HT1080 (cell line): ENCODE measurements around the gene GADD45A. TPM values are rescaled to one million over a fixed set of nuclear protein-coding genes. Genes with fewer than 3 reads are reported as not detected.
"Not testable (repeated sequence)": the region's sequence is repeated elsewhere in the genome, so short reads cannot be mapped to it uniquely, and the experiment has no call there.

Experiments
- DNase-seq: peaks from one replicate; pipeline ENCODE4 v3.0.0-alpha.2; 2015; ENCODE audit warnings: low read depth
- total RNA-seq: library from RNA; depleted of rRNA; stranded (reverse); fragments of >200 nt; shearing (Covaris generic); gene quantifications from 2 replicates; pipeline ENCODE4 v1.2.3, GENCODE V29; 2014

GADD45A gene
- total RNA-seq, 1 experiment from 2014 or later, result 73.3 TPM

- no peak for DNase-seq
Observed at GRCh38 chr1:67719329-67720196, 34.6 kb downstream of the GADD45A start.

DNA sequence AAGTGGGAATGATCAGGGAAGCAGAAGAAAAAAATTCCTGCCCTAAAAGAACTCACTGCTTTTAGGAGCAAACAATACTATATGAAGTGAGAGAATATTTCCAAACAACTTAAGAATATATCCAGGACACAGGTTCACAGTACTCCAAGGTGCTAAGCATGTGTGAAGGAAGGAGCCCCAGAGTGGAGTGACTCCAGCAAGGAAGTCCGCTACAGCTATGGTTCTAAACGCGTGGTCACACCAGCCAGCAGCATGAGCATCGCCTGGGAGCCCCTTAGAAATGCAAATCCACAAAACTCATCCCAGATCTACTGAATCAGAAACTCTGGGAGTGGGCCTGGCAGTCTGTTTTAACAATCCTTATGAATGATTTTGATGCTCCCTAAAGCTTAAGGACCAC is 36.1 kb downstream of the GADD45A start:
- no peak for DNase-seq

DNA sequence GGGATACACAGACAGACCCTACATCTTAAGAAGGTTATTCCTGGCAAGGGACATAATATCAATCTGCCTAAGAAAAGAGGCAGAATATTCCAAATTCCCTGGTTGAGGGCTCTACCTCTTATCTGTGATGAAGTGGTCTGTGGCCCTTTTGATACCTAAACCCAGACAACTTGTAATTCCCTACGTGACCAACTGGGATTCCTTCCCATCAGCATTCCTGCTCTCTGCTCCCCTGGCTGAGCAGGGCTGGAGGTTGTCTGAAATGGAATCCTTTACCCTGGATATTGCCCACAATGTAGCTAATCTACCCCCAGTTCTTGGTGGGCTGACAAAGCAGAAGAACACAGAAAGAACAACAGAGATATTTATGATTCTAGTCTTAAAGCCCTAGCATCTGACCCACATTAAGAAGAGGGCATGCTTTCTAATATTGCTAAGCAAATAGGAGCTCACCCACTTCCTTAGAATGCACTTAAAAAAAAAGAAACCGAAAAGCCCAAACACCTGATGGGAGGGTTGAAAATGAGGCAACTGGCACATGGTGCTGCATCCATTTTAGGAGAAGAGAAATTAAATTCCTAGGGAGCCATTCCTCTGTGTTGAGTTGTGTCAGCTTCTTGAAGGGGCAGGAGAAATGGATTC is 36.8 kb downstream of the GADD45A start:
- no peak for DNase-seq

DNA sequence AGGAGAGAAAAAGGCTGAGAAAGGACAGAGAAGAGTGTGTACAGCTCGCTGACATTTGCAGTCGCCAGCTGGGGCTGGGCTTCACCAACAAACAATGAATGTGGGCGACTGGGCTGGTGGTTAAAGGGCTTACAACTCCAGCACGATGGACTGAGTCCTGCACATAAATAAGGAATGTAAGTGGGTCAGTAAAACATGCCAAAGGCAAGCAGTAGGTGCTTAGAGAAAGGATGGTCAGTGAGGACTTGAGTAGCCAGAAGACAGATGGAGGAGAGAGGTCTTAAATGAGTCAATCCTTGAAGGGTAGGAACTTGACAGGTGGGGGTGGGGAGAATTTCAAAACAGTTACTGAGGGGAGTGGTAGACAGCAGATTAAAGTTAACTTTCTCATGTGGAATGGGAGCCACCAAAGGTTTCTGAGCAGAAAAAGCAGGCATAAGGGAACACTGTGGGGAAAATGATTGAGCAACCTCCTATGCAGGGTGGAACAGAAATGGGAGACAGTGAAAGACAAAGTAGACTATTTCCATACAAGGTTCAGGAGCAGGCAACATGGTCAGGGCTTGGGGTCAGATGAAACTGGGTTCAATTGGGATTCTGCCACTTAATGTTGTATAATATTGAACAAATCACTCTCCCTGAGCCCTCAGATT is 37.4 kb downstream of the GADD45A start:
- DNase-seq, result no peak

GRCh38 chr1:67723126-67723525 is 38.1 kb downstream of the GADD45A start:
- no peak for DNase-seq

DNA sequence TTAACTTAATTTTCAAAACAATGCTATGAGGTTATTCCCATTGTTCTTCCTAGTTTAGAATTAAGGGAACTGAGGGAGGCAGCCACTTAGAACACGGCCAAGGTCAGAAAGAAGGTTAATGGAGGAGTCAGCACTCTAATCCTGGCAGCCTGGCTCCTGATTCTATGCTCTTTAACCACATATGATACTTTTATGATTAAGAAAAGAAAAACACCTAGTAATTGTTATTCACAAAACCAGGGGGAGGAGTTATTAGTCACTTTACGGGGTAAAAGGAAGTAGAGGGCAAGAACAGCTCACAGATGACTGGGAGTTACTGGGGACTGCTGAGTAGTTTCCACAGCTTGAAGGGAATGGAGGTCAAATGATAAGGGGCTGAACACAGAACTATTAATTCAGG is 38.6 kb downstream of the GADD45A start:
- peak; percentile 88 for DNase-seq

DNA sequence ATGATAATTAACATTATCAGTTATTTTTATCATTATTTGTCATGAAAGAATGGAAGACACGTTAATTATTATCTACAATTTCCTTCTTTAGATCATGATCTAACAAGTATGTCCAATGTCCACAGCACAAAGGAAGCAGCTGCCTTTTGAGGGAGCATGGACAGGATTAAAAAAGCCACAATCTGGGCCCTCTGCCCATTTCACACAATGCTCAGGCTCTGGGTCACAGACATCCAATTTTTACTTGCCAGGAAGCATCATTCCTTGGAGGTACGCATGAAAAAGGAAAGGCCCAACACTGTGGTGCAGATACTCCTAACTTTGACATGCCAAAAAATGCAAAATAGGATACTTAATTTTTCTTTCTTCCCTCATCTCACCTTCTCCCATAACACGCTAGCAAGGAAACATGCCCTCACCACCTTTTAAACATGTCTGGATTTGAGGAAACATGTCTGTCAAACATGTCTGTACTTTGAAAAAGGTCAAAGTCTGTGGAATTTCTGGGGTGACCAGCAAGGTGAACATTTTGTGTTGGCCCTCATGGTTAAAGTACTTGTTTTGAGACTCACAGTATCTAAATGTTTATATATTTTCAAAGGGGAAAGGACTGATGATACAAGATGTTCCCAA is 40.0 kb downstream of the GADD45A start:
- peak; percentile 94 for DNase-seq

DNA sequence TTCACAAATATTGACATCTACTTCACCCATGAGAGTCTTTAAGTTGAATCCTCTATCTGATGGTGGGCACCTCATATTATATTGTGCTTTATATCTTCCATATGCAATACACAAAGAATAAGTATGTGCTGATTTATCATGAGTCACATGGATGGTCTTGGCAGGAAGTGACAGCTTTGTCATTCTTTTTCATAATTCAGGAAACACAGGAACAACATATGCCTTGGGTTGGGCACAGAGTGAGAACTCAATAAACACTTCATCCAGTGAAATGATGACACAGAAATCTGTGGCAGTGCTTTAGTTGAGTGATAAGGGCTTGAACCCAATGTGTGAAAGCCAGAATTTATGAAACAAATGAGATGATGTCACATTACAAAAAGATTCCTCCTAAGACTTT is 41.2 kb downstream of the GADD45A start:
- peak; percentile 85 for DNase-seq

- DNase-seq, result no peak
Observed at GRCh38 chr1:67729872-67730271, 44.9 kb downstream of the GADD45A start.

DNA sequence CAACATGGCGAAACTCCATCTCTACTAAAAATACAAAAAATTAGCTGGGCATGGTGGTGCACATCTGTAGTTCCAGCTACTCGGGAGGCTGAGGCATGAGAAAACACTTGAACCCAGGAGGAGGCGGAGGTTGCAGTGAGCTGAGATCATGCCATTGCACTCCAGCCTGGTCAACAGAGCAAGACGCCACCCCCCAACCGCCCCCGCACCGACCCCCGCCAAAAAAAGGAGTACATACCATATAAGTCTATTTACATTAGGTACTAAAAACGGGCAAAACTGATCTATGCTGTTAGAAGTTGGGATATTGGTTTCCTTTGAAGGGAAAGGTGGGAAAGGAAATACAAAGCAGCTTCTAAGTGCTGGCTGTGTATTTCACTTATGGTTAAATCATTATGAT is 45.3 kb downstream of the GADD45A start:
- not testable (repeated sequence) for DNase-seq

- DNase-seq, result no peak
Observed at GRCh38 chr1:67731322-67731721, 46.3 kb downstream of the GADD45A start.

DNA sequence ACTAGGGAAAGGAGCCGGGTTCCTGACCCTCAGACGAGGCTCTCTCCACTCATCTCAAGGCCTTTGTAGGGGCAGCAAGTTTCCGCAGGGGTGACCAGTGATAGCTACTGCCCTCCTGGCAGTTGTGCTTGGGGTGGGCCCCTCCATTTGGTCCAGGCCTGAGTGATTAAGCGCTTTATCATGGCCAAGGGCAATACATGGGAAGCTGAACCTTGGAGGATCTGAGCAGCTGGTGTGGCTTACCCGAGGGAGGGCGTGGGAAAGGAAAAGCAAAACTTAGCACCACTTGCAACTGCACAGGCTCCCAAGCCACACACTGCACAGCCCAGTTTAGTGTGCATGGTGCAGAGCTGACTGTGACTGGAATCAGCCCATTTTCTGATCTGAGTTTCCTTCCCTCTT is 47.8 kb downstream of the GADD45A start:
- peak; percentile 69 for DNase-seq

- no peak for DNase-seq
Observed at GRCh38 chr1:67733681-67734322, 48.8 kb downstream of the GADD45A start.

DNA sequence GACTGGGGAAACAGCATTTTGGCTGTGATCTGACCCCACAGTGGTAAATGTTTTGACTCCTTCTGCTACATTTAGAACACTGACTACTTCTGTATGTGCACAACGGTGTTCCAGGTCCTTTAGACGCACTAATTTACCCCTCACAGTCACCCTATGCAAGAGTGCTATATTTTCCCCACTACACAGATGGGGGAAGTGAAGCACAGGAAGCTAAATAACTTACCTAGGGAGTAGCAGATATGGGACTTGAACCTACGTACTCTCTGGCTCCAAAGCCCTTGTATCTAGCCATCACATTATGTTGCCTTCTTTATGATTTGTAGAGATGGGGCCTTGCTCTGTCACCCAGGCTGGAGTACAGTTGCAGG is 49.3 kb downstream of the GADD45A start:
- no peak for DNase-seq

- no peak for DNase-seq
Observed at GRCh38 chr1:67735206-67735605, 50.2 kb downstream of the GADD45A start.

DNA sequence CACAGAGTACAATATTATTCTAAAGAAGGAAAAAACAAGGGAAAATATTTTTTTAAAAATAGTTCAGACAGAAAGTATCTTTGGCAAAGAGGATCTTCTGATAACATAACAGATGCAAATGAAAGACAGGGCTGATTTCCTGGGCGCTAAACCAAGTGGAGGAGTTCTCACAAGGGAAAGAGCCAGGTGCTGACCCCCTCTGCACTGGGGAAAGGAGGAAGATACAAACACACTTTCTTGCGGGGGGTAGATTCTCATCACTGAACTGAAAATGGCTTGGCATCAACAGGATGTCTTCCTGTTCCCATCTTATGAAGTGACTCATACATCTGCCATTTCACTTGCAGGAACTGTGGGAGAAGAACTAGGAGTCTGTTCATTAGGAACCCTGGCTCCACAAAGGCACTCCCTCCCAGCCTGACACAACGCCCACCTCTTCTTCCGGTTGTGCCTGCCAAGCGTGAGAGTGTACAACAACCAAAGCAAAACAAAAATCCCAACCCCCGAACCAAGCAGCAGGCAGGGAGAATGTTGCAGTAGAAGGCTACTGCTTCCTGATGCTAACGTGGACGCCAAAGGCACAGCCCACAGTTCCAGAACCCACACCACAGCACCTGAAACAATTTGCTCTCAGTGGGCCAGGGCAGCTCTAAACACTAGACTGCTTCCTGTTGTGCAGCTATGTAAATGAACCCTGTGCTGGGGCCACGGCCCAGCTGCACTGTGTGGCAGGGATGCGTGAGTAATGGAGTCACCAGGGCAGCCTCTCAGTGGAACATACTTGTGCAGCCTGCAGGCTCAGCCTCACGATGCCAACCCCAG is 51.0 kb downstream of the GADD45A start:
- DNase-seq, result peak; percentile 98

DNA sequence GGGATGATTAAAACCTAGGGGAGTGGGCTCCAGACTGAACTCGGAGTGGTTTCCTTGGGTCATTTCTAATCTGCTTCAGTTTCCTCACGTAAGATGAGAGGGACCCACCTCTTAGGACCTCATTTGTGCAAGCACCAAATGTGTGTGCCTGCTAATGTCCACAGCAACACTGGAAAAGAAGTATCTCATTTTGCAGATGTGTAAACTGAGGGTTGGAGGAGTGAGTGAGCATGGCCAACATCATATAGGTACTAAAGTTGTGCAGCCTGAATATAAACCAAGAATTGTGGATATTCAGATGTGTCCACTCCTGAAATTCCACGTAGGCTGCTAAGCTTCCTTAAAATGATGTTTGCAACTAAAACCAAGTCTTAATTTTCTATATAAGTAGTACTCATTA is 51.7 kb downstream of the GADD45A start:
- DNase-seq, result no peak

DNA sequence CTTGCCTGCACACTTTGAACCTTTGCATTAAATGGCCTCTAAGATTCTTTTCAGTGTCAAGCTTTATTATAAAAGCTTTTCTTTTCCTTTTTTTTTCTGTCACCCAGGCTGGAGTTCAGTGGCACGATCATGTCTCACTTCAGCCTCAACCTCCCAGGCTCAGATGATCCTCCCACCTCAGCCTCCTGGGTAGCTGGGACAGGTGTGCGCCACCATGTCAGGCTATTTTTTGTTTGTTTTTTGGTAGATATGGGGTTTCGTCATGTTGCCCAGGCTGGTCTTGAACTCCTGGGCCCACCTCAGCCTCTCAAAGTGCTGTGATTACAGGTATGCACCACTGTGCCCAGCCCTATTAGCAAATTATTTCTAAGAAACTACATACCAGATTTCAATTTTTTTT is 52.9 kb downstream of the GADD45A start:
- DNase-seq, result no peak
